ENCODE data around the gene AMBN.

Gene AMBN, protein sequence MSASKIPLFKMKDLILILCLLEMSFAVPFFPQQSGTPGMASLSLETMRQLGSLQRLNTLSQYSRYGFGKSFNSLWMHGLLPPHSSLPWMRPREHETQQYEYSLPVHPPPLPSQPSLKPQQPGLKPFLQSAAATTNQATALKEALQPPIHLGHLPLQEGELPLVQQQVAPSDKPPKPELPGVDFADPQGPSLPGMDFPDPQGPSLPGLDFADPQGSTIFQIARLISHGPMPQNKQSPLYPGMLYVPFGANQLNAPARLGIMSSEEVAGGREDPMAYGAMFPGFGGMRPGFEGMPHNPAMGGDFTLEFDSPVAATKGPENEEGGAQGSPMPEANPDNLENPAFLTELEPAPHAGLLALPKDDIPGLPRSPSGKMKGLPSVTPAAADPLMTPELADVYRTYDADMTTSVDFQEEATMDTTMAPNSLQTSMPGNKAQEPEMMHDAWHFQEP

DNA sequence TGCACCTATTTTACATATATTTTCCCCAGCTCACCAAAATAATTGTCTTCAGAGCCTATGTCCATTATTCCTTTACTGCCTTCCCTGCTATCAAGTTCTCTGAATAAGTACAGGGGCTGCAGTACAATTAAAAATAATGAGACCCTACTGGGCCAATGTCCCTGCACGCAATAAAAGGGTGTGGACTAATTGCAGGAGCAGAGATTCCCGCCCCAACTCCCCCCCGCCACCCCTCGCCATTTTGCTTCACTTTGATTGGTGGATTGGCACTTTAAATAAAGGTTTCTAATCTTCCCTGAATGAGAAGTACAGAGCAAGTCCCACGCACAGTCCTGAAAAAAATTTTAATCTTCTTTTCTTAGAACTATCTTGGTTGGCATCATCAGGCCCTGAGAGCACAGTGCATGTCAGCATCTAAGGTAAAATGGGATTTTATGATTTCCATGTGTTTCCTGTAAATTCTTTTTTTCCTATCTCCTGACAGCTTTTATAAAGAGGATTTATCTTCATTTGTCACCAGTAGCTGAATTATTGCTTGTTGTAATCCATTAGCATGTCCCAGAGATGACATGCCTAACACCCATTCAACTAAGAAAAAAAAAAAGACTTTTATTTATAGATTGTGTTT lies at the start of gene AMBN:
Gene AMBN, plus strand, starts transcription at position 302 of the 628 bp plus-strand sequence. Its CDS starts 103 bp downstream, at position 405.
- DNase-seq (ENCODE audit: low spot score): no peak

DNA sequence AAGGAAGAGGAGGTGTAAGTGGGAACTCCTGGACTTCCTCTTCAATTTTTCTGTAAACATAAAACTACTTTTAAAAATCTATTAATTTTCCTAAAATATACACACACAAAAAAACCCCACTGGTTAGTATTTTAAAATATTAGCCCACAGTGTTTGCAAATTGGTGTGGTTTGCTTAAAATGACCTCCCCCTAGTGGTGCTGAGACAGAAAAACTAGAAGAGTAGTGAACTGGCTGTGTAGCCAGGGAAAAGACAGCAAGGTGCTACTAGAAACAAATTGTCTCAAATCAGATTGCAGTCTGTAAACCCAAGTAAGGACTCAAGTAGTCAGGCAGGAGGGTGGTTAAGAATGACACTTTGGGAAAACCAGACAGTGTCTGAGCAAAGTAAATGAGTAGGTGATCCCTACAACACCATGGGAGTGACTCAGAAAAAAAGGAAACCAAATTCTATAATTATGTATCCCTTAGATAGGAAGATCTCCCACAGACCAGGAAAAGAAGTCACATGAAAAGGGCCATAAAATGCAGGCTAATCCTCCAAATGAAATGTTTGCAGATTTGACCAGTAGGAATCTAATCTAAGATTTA lies 47.7 kb upstream of the AMBN start:
- peak; percentile 24 for DNase-seq (ENCODE audit: low spot score)

DNA sequence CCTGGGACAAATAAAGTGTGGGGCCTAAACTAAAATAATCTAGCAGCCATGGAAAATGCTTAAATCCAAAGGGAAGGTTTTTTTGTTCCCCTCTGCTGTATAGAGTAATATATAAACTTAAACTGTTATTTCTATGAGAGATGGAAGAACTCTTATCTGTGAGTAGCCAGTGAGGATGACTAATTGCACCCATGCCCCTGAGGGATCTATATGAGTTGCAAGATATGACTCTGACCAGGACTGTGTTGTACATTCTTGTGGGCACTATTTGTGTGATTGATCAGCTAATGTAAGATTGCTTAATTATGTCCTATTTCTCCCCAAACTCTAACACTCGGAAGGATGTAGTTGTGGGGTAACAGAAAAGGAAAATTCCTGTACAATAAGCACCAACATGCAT lies 35.2 kb upstream of the AMBN start:
- DNase-seq (ENCODE audit: low spot score): no peak

DNA sequence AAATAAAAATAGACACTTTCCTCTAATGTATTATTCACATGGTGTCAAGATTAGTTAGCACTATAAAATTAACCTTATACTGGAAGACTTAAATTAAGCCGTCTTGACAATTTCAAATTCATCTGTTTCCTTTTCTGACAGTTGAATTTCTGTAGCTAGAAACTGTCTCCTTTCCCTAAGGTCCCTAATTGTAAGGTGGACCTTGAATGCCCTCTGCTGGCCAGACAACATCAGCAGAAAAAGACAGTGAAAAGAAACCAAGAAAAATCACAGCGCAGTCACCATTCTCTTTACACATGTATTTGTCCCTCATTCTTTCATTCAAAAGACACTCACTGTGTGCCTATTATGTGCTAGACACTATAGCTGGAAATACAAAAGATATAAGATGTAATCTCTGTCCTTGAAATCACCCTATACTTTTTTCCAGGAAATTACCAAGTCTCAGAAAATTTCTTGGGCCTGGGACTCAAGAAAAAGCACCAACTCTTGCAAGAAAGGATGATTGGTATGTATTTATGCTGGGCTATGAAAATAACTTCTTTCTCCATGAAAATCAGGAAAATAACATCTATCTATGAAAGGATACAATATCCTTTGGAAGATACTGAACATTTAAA lies 32.7 kb upstream of the AMBN start:
- peak; percentile 71 for DNase-seq (ENCODE audit: low spot score)

DNA sequence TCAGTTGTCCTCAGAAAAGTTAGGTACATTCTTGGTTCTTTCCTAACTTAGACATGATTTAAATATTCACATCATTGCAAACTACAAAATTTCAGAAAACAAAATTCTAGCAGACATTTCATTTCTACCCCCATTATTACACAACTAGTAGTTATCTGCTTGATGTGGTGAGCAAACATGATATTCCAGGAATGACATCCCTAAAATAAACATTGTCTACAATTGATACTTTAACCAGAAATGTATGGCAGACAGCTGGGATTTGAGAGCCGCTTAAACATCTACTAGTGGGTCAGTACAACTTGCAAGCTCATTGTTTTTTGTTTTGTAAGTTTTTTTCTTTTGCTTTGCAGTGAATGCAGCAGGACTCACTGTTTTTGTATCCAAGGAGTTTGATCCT lies 32.1 kb upstream of the AMBN start:
- DNase-seq (ENCODE audit: low spot score): no peak

DNA sequence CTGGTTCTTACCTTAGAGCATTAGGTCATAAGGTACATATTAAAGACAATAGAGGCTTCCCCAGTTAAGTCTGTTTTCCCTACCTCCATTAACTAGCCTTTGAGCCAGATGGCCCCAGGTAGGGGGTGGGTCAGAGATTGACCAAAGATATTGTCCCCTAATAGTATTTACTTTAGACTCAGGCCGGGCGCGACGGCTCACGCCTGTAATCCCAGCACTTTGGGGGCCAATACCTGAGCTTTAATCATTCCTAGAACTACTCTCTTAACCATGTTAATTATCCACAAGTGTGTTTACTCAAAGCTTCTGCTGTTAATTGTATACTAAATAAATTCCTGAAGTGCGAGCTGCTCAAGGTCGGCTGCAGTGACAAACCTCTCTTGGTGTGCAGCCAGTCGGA lies 28.0 kb upstream of the AMBN start:
- DNase-seq (ENCODE audit: low spot score): no peak

DNA sequence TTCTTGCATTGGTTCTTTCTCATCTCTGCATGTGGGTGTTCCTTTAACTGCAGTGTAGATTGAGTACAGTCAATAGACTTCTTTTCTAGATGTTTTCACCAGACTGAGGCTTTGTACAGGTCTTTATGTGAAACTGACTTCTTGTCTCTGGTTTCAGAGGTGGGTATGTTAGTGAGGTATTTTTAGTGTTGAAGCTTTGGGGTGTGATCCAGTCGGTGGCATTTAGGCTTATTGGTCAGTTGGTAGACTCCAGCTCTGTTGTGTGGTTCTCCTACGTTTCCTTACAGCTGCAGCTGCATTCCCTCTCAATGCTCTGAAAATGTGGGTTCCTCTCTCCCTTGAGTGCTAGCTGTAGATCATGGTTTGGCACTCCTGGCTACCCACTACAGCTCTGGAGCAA lies 21.3 kb upstream of the AMBN start:
- no peak for DNase-seq (ENCODE audit: low spot score)

DNA sequence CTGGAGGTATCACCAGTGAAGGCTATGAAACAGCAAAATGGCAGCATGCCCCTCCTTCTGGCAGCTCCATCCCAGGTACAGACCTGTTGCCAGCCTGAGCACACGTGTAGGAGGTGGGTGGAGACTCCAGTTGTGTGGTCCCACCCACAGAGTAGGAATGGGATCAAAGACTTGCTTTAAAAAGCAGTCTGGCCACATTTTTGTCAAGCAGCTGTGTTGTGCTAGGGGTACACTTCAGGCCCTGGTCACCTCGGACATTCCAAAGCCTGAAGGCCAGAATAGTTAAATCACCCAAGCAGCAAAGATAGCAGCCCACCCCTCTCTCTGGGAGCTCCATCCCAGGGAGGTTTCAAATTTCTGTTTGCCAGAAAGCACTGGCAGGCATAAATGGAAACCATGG lies 20.3 kb upstream of the AMBN start:
- no peak for DNase-seq (ENCODE audit: low spot score)

DNA sequence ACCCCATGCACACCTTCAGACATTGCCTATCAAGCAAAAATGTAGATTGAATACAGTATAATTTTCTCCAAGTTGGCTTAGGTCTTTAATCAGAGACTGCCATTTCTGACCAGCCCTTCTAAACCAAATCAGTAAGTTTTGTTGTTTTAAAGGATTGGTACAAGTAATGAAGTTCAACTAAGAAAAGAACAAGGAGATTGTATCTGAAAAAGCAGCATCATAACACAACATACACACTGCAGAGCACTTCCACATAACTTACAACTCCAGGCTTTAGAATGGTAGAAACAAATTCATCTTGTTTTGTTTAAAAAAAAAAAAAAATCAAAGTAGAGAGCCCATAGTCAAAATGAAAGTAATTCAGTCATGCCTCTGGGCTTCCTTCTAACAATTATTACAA lies 16.1 kb upstream of the AMBN start:
- DNase-seq (ENCODE audit: low spot score): no peak

DNA sequence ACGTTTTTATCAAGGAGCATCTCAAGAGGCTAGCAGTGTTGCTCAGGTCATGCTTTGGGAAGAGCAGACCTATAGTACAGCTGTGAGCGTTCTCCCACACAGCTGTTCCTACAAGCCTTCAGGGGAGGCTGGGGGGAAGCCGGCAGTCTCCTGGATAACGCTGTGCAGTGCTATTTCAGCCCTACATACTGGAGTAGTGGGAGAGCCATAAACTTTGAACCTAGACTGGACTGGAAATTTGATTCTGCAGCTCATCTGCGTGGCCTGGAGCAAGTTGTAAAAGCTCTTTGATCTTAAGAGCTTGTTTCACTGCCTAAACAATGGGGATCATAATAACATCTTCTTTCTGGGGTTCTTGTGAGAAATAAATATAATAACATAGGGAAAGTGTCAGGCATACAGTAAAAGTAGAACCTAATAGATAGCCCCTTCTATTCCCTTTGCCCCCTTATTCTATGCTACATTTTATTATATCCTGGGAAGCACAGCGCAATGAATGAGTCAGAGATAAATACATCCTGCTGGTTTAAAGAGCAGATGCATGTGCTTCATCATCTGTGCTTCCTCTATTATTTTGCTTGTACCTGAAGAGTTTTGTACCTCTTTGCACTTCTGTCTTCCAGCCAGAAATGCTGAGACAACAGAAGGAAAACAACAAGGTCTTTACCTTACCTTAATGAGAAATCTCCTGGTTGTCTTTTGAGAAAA lies 14.7 kb upstream of the AMBN start:
- DNase-seq (ENCODE audit: low spot score): no peak

DNA sequence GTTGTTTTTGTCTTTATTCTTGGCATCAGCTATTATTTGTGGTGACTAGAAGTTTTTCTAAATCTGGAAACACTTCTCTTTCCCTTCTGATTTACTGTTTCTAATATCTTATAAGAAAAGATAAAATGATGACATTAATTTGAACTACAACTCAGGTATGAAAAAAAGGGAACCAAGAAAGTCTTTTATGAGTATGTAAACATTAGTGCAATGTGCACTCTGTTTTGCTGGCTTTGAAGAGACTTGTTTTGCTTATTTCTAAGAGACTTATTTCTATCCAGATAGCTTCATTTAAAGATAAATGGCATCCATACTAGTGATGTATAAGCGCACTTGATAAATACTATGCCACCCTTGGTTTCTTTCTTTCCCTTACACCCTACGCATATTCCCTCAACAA lies 10.1 kb upstream of the AMBN start:
- no peak for DNase-seq (ENCODE audit: low spot score)

DNA sequence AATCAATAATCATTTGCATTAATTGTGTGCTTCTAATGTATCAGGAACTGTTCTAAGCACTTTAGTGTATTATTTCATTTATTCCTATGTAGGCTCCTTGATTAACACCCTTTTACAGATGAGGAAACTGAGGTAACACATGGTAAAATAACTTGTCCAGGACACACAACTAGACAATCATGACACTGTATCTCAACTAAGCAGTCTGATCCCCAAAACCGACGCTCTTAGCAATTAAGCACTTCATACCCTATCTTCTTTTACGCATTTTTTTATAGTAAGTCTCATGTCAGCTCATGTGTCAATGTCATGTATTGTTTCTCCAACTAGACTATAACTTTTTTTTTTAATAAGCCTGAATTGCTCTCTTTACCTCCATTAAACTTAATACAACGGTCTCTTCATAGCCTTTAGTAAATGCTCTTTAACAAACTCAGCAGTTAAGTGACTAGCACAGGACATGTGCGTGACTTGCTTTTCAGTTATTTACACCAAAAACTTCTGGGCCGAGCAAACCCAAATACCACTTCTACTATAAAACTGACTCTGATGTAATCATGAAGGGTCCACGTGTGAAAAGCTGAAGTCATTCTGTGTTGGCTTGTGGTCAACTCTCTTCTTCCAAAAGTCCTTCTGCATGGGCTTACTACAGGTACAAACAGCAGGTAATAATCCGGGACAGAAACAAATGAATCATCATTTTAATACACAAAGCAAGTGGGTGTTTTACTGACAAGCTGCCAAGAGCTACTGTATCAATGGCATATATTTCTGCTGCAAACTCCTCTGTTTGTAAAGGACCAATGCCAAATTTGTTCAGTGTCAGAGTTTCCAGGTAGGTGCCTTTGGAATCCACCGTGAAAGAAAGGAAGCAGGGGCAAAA lies 7.9 kb upstream of the AMBN start:
- DNase-seq (ENCODE audit: low spot score): no peak

DNA sequence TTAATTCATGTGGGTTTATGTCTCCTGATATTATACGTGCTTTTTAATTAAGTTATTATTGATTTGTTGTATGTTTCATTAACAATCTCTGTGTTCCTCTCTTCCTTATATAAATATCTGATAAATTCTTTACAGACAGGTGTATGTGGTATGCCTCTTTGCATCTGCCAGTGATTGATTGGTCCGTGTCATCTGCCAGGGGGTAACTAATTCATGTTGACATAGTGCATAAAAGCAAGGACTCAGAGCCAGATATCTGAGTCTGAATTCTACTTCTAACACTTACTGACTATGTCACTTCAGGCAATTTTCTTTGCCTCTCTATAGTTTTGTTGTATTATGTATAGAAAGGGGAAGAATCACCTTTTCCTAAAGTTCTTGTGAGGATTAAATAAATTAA lies 5.2 kb upstream of the AMBN start:
- DNase-seq (ENCODE audit: low spot score): no peak

DNA sequence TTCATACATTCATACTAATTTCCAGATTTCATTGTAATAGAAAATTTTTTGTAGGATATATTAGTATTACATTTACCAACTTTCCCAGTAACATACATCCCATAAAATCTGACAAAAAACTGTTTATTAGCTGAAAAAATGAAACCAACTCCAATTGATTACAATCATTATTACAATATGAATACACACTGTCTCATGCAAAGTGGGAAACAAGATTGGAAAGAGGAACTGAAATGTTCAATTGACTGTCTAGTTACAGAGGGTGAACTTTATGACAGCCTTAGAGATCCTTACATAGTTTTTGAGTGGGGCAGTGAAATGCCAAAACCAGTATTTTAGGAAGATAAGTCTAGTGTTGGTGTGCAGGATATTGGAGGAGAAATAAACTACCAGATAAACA lies 2.3 kb upstream of the AMBN start:
- no peak for DNase-seq (ENCODE audit: low spot score)

DNA sequence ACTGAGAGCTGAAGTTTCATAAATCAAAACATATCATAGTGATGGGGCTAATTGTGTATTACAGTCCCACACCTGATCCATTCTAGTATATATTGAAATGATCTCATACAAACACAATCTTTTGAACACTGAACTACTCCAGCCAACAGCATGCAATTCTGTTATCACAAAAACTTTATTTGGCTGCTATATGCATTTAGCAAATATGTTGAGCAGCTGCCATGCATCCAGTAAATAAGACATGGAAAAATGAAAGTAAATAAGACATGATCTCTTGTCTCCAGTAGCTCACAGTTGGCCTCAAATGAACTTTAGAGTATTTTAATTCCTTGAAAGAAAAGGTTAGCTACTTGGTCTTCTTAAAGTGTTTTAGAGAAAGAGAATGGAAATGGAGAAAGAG lies 2.1 kb downstream of the AMBN start:
- no peak for DNase-seq (ENCODE audit: low spot score)

DNA sequence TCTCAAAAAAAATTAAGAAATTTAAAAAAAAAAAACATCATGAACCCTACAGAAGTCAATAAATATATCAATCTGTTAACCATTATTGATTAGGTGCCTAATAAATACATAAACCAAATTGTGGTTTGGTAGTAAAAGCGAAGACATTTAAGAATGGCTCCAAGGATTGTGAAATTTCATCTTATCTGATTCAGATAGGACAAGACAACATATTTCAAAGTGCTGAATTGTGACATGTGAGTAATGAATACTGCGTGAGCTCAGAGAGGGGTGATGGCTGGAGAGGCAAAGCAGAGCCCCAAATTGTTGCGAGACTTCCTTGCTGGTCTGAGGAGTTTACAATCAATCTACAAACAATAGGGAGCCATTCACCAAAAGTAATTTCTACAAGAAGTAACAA lies 8.2 kb downstream of the AMBN start:
- DNase-seq (ENCODE audit: low spot score): no peak

DNA sequence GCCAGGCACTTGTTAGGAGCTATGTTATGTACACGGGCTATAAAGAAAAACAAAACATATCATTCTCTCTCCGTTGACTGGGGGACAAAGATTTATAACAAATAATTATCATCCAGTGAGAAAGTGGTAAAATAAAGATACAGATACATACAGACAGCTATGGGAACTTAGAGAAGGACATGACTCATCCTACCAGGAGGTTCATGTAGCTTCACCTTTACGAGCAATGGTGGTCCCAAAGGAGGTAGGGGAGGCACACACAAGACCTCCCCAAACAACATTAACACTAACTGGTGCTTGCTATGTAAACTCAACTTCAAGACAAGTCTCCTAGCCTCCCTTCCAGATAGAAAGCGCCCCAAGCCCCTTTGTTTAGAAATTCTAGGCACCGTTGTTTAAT lies 8.9 kb downstream of the AMBN start:
- no peak for DNase-seq (ENCODE audit: low spot score)

DNA sequence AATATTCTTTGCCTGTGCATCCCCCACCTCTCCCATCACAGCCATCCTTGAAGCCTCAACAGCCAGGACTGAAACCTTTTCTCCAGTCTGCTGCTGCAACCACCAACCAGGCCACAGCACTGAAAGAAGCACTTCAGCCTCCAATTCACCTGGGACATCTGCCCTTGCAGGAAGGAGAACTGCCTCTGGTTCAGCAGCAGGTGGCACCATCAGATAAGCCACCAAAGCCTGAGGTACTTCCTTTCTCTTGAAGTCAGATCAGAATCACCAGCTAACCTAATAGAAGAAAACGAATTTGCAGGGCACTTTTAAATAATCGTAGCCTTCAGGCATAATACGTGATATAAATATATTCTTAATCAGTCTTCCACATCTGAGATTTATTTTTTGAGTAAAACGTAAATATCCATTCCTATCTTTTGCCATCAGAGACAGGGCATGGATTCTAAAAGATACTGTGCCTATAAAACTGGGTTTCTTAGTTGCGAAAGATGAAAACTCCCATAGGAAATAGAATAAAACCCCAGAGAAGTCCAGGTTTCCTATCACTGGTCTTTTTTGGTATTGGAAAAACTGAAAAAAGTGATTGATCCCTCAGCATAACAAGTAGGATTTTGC lies 9.5 kb downstream of the AMBN start:
- DNase-seq (ENCODE audit: low spot score): peak; percentile 62

DNA sequence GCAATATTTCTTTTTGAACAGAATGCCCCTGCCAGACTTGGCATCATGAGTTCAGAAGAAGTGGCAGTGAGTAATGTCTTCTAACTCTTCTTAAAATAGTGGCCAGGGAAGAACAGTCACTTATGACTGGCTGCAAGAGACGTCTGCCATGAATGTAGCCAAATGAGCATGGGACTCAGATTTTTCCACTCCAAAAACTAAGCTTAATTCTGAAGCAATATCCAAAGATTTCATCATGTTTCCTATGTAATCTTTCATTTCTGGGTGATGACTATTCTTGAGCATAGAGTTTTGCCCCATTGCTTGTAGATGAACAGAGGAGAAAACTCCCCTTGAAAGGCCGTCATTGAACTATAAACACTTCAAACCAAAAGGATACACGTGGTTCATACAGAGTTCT lies 11.8 kb downstream of the AMBN start:
- peak; percentile 20 for DNase-seq (ENCODE audit: low spot score)

DNA sequence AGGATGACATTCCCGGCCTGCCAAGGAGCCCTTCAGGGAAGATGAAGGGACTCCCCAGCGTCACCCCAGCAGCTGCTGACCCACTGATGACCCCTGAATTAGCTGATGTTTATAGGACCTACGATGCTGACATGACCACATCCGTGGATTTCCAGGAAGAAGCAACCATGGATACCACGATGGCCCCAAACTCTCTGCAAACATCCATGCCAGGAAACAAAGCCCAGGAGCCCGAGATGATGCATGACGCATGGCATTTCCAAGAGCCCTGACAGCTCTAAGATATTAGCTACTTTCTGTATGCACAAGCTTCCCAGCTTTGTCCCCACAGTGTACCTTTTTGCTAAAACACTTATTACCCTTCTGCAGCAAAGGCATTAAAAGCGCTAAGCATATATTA lies 14.4 kb downstream of the AMBN start:
- no peak for DNase-seq (ENCODE audit: low spot score)

DNA sequence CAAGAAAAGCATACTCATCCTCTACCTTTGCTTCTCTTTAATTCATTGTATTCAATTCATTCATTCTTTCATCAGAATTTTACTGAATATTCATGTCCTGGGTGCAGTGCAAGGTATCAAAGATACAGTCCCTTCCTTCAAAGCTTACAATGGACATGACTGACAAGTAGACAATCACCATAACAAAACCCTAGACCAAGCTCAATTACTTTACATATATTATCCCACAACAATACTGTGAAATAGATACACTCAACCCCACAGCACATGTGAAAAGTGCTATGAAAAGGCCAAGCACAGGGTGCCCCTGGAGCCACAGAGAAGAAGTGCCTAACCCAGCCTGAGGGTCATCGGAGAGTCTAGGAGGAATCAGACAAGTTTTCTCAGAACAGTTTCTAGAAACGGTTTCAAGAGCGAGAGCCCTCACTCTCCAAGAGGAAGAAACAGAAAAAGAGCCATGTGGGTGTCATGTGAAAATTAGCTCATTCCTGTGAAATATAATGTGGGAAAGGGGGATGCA lies 15.3 kb downstream of the AMBN start:
- no peak for DNase-seq (ENCODE audit: low spot score)

Measured in AG20443 (cell line).